ENCODE results near the gene GMDS.

- TF ChIP-seq EZH2 (IDR thresholded peaks at IDR 0.05; ENCODE audit: insufficient read depth, poor library complexity, severe bottlenecking) (no peak), EZH2phosphoT487 (IDR thresholded peaks at IDR 0.05; ENCODE audit: insufficient read depth, low read depth) (no peak)
Measured at GRCh38 chr6:1722801-1723200, 522.6 kb downstream of the GMDS start.
